Body of pancreas (tissue), 4 donors: ENCODE data around the gene NCR2. TPM values are rescaled to one million over a fixed set of nuclear protein-coding genes. Genes with fewer than 3 reads are reported as not detected.

Source experiments
- ATAC-seq: fragments of 150-250 bp; one replicate; pipeline ENCODE4 v1.9.1; 2016
- DNase-seq, 4 donors: peaks; one replicate each; pipeline ENCODE4 v3.0.0-alpha.2; 2019
- H3K27ac ChIP-seq, 4 donors: fragments of 200-600 bp; sonication (generic); 1 replicate in 3 of 4; 2 replicates in 1 of 4; pipeline versions ENCODE4 v1.5.1 to v1.6.1; 2016 to 2019; ENCODE audit warnings: mild to moderate bottlenecking in 1 of 4, mixed read lengths in 1 of 4, moderate library complexity in 1 of 4
- H3K27me3 ChIP-seq, 2 donors: fragments of 200-600 bp; sonication (generic); one replicate each; pipeline ENCODE4 v1.6.0; 2016; ENCODE audit warnings: mild to moderate bottlenecking in 1 of 2
- H3K36me3 ChIP-seq, 2 donors: fragments of 200-600 bp; sonication (generic); replicated peaks in 1 of 2; 2 replicates each; pipeline ENCODE4 v1.5.1; 2016; ENCODE audit warnings: low read depth in 2 of 2; ENCODE audit not compliant: insufficient read depth in 1 of 2
- H3K4me1 ChIP-seq: fragments of 200-600 bp; sonication (generic); one replicate; pipeline ENCODE4 v1.6.0; 2016
- H3K4me3 ChIP-seq, 2 donors: fragments of 200-600 bp; sonication (generic); 1 replicate in 1 of 2; 2 replicates in 1 of 2; pipeline ENCODE4 v1.5.1; 2016 to 2019
- H3K9me3 ChIP-seq, 3 donors: fragments of 200-600 bp; sonication (generic); 1 replicate in 2 of 3; 2 replicates in 1 of 3; pipeline ENCODE4 v1.5.1; 2016
- CTCF ChIP-seq, 7 experiments: fragments of 450-650 bp in 4 of 7; fragments of 200-600 bp in 3 of 7; sonication (generic) in 3 of 7; IDR thresholded peaks; one replicate each; pipeline ENCODE4 v1.5.1; 2016 to 2019; ENCODE audit warnings: antibody characterized with exemption in 7 of 7
- POLR2A ChIP-seq, 3 donors: fragments of 450-650 bp; IDR thresholded peaks; one replicate each; pipeline ENCODE4 v1.6.1; 2016; ENCODE audit warnings: antibody characterized with exemption in 3 of 3, mild to moderate bottlenecking in 2 of 3
- WGBS, 2 donors: methylation state at CpG; one replicate each; pipeline ENCODE4 v1.1.5; 2017; 5-methylcytosine and 5-hydroxymethylcytosine counted together
- intact Hi-C: fragments of 100-400 bp; cut with DNase I; formaldehyde crosslinking; loops from one replicate; pipeline ENCODE4 v1.15.1; 2023
- total RNA-seq, 2 donors: library from RNA; depleted of rRNA; stranded (reverse); fragments of >200 nt; gene quantifications; one replicate each; pipeline ENCODE4 v1.1.0, GENCODE V29; 2016

The NCR2 gene
- total RNA-seq, 2 donors from 2014 or later = not detected

GRCh38 chr6:41327177-41327576 lies 8.2 kb upstream of the NCR2 start:
- no peaks in the 10 kb centered on the region for H3K4me1 ChIP-seq
- WGBS, 2 donors = 54 to 69% methylated on average over 2 of the region's 2 CpGs
- intact Hi-C loops = no loop called here
- ATAC-seq = no peak
- peaks cover 0 to 5% of the 10 kb centered on the region in 2 donors for H3K27me3 ChIP-seq
- no peak overlapping the region for H3K27ac ChIP-seq
- DNase-seq = no peak
- H3K36me3 ChIP-seq = no peaks in the 10 kb centered on the region
- H3K9me3 ChIP-seq = no peaks in the 10 kb centered on the region
- no peak overlapping the region for H3K4me3 ChIP-seq
- TF ChIP-seq CTCF (IDR thresholded peaks at IDR 0.05) = no peak
- TF ChIP-seq POLR2A (IDR thresholded peaks at IDR 0.05) = no peak

- no peaks in the 10 kb centered on the region for H3K9me3 ChIP-seq
- no peaks in the 10 kb centered on the region for H3K4me1 ChIP-seq
- no peak for TF ChIP-seq CTCF (IDR thresholded peaks at IDR 0.05)
- TF ChIP-seq POLR2A (IDR thresholded peaks at IDR 0.05) = no peak
- H3K27me3 ChIP-seq = peaks cover 0 to 8% of the 10 kb centered on the region in 2 donors
- ATAC-seq (no peak), DNase-seq (no peak)
- H3K4me3 ChIP-seq = no peak overlapping the region
- no peaks in the 10 kb centered on the region for H3K36me3 ChIP-seq
- no peak overlapping the region for H3K27ac ChIP-seq
- 83 to 87% methylated on average over 9 to 10 of the region's 11 CpGs for WGBS, 2 donors
- intact Hi-C loops = no loop called here
Measured at GRCh38 chr6:41331401-41332150, 3.8 kb upstream of the NCR2 start.

GRCh38 chr6:41332241-41332640 lies 3.2 kb upstream of the NCR2 start:
- WGBS, 2 donors = 64 to 71% methylated on average over 8 of the region's 8 CpGs
- no peaks in the 10 kb centered on the region for H3K9me3 ChIP-seq
- H3K36me3 ChIP-seq = no peaks in the 10 kb centered on the region
- no peak overlapping the region for H3K4me3 ChIP-seq
- ATAC-seq (no peak), DNase-seq (no peak)
- peaks cover 0 to 8% of the 10 kb centered on the region in 2 donors for H3K27me3 ChIP-seq
- TF ChIP-seq POLR2A (IDR thresholded peaks at IDR 0.05) (no peak), CTCF (IDR thresholded peaks at IDR 0.05) (no peak)
- intact Hi-C loops = no loop called here
- H3K27ac ChIP-seq = no peak overlapping the region
- no peaks in the 10 kb centered on the region for H3K4me1 ChIP-seq

GRCh38 chr6:41332842-41333736 lies 2.3 kb upstream of the NCR2 start:
- Histone ChIP-seq H3K27me3 (peaks cover 0 to 3% of the 10 kb centered on the region in 2 donors), H3K4me1 (no peaks in the 10 kb centered on the region), H3K9me3 (no peaks in the 10 kb centered on the region), H3K27ac (no peak overlapping the region), H3K36me3 (no peaks in the 10 kb centered on the region), H3K4me3 (no peak overlapping the region)
- no peak for DNase-seq
- intact Hi-C loops = no loop called here
- no peak for ATAC-seq
- TF ChIP-seq POLR2A (IDR thresholded peaks at IDR 0.05) = no peak
- TF ChIP-seq CTCF (IDR thresholded peaks at IDR 0.05) = no peak
- WGBS, 2 donors = 53 to 66% methylated on average over 3 to 4 of the region's 4 CpGs
